T-helper 1 cell (primary cell): Measurements from ENCODE around the gene TRIP12.
"Not testable (repeated sequence)": the region's sequence is repeated elsewhere in the genome, so short reads cannot be mapped to it uniquely, and the experiment has no call there.

ENCODE experiments used
- DNase-seq, 5 donors: peaks; one replicate each; pipeline ENCODE4 v3.0.0-alpha.2; 2012 to 2020
- total RNA-seq, 4 donors: gene quantifications; one replicate each; lab custom pipeline; 2026; lab: John Stamatoyannopoulos, UW

Gene TRIP12
- 182 to 264 (median 244) reads per million in 4 donors for total RNA-seq

GRCh38 chr2:229921892-229922448 lies at the start of gene TRIP12:
TSS of gene TRIP12 (minus strand) at chr2:229922009. CDS start at chr2:229880079, 41,930 bp downstream.
- peak; percentile 76 to 94 (median 82) for DNase-seq

GRCh38 chr2:229971298-229971790 lies 49.5 kb upstream of the TRIP12 start:
- DNase-seq = no peak

GRCh38 chr2:229970406-229970805 lies 48.6 kb upstream of the TRIP12 start:
- no peak for DNase-seq

DNA sequence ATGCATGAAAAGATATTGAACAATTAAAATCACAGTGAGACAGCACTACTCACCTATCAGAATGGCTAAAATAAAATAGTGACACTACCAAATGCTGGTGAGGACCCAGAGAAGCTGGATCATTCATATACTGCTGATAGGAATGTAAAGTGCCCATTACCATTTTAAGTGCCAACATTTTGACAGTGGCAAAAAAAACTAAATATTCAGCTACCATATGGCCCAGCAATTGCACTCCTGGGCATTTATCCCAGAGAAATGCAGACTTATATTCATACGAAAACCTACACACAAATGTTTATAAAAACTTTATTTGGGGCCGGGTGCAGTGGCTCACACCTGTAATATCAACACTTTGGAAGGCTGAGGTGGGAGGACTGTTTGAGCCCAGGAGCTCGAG lies 48.1 kb upstream of the TRIP12 start:
- no peak for DNase-seq

- DNase-seq = not testable (repeated sequence)
Observed at GRCh38 chr2:229963596-229963995, 41.8 kb upstream of the TRIP12 start.

GRCh38 chr2:229956491-229956890 lies 34.7 kb upstream of the TRIP12 start:
- DNase-seq = no peak

- no peak for DNase-seq
Observed at GRCh38 chr2:229955663-229956062, 33.9 kb upstream of the TRIP12 start.

- no peak for DNase-seq
Observed at GRCh38 chr2:229952256-229952835, 30.5 kb upstream of the TRIP12 start.

DNA sequence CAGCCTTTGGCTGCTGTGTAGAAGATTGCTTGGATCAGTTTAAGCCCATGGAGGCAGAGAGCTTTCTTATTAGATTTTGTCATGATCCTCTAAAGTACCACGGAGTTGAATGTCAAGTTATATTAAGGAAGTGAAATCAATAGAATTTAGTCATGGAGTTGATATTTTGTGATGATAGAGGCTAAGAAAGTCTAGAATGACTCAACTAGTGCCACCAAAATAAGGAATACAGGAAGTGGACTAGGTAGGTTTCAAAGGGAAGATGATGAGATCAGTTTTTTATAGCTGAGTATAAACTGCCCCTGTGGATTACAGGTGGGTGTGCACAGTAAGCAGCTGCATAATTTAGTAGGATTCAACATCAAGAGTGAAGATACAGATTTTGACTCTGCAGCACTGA lies 25.7 kb upstream of the TRIP12 start:
- no peak for DNase-seq

DNA sequence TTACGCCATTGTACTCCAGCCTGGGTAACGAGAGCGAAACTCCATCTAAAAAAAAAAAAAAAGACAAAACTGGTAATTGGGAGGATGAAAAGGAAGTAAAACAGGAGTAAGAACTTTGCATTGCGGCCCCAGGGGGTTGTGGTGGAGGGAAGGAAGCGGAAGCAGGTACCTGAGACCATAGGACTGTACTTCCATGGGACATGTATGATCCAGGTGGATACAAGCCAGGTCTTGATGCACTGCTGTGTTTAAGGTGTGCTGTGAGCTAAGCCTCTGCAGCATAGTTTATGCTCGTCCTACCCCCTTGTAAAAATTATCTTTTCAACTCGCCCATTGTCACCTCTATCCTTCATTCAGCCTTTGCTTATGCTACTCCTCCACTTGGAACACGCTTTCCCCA lies 24.2 kb upstream of the TRIP12 start:
- DNase-seq = no peak

GRCh38 chr2:229943770-229944449 lies 22.1 kb upstream of the TRIP12 start:
- DNase-seq = no peak

- no peak for DNase-seq
Observed at GRCh38 chr2:229943171-229943570, 21.4 kb upstream of the TRIP12 start.

GRCh38 chr2:229942671-229943070 lies 20.9 kb upstream of the TRIP12 start:
- no peak for DNase-seq

- no peak for DNase-seq
Observed at GRCh38 chr2:229937537-229937936, 15.7 kb upstream of the TRIP12 start.

DNA sequence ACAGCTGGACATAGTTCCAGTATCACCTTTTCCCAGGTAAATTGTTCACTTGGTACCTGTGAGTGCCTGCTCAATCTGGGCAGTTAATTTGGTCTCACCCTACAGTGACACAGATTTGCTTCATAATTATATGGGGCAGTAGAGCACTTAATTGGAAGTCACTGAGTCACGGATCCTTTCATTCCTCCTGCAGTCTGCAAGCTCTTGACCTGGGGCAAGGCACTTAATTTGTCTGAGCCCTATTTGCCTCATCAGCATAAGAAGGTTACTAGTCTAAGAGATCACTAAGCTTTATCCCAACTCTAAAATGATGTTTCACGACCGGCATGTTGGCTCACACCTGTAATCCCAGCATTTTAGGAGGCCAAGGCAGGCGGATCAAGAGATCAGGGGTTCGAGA lies 9.4 kb upstream of the TRIP12 start:
- DNase-seq = no peak

- no peak for DNase-seq
Observed at GRCh38 chr2:229930656-229931055, 8.8 kb upstream of the TRIP12 start.

- DNase-seq = no peak
Observed at GRCh38 chr2:229927817-229928321, 6.1 kb upstream of the TRIP12 start.

DNA sequence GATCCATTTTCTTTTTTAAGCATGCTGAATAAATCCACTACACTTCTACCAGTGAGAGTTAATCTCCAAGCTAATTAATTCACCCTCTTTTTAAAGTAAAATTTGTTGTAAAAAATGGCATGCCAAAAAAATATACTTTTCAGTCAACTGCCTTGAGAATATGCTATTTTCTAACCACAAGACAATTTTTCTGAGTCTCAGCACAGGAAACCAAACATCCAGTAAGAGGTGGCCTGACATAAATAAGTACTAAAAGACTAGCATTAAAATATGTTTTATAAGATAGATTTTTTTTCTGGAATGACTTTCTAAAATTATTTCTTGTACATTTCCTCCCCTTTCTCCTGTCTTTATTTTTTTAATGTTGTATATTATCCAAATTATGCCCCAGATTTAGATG lies 3.4 kb upstream of the TRIP12 start:
- no peak for DNase-seq

GRCh38 chr2:229924541-229924940 lies 2.7 kb upstream of the TRIP12 start:
- not testable (repeated sequence) for DNase-seq

DNA sequence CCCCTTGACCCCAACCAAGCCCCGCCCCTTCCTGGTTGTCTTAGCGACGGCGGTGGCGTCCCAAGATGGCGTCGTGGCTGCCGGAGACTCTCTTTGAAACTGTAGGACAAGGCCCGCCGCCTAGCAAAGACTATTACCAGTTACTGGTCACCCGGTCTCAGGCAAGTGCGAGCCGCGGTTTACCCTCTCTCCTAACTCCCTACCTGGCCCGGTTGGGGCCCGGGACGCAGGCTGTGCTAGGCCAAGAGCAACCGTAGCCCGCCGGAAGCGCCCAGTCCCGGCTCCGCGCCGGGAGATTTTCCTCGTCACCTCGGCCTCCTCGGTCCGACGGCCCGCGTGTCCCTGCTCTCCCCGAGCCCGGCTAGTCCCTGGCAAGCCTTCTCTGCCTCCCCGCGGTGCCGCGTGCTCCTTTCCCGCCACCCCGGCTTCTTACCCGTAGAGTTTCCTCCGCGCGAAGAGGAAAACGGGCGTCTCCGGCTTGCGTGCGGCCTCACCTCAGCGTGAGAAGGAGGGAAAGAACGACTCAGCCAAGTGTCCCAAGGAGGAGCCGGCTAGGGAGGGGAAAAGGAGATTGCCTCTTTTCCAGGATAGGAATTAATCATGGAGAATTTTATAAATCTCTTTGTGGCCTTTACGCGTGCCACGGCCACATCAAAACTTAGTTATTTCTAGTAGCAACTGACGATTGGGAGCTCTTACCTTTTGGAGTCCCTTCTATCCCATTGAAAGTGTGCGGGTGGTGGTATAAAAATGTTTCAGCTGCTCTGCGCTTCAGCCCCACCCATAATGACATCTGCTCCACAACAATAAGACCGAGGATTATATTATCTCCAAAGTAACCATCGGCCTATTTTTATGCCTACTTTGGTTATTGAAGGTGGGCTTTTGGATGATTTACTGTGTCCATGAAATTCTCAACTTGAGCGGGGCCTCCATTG lies 909 bp upstream of the TRIP12 start, which contains the start of gene FBXO36:
Gene FBXO36 (plus strand): TSS at position 55 of the 938 bp plus-strand sequence. CDS start 11 bp downstream, at position 66.
- DNase-seq = peak in 4 of 5 donors; percentile 74 to 87 (median 80)

GRCh38 chr2:229921101-229921891 lies 513 bp downstream of the TRIP12 start:
- peak; percentile 50 to 75 (median 58) for DNase-seq
